Ramos (cell line): ENCODE results near the gene MLXIP.

Experiments used
- in situ Hi-C: fragments of 300-500 bp; cut with MboI; formaldehyde crosslinking; loops from one replicate; pipeline ENCODE4 v1.14.3; 2022; ENCODE audit warnings: low sequenced_read_pairs; ENCODE audit not compliant: unreplicated experiment

The MLXIP gene

DNA sequence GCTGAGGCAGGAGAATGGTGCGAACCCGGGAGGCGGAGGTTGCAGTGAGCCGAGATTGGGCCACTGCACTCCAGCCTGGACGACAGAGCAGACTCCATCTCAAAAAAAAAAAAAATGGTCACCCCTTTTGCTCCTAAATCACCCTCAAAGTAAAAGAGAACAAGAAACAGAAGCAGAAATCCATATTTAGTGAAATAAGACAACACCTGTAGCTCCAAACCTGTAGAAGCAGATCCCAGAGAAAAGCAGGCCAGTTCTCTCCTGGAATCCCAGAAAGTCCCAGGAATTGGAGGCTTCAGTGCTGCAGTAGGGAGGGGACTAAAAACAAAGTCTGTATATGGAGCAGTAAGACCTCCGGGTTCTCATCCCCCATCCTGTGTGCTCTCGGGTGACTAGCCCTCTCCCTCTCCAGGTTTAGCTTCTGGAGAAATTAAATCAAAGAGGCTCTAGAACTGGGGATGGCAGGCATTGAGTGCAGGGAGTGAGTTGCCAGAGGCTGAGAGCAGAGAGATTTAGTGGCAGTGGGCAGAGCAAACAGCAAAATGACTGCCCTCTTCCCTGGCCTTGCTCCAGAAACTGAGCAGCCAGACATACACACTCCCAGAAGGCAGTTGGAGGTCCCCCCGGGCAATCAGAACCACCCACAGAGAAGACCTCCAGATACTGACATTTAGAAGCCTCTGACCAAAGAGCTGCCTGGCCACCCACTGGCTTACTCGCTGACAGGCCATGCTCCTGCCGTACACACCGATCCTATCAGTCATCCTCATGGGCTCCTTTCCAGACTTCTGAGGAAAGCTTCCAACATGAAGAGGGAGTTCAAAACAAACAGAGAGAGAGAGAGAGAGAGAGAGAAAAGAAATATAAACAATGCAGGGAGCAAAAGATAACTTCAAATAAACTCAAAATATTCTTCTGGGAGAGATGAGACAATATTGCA, 6.3 kb upstream of the MLXIP start:
- in situ Hi-C loops = no loop called here

DNA sequence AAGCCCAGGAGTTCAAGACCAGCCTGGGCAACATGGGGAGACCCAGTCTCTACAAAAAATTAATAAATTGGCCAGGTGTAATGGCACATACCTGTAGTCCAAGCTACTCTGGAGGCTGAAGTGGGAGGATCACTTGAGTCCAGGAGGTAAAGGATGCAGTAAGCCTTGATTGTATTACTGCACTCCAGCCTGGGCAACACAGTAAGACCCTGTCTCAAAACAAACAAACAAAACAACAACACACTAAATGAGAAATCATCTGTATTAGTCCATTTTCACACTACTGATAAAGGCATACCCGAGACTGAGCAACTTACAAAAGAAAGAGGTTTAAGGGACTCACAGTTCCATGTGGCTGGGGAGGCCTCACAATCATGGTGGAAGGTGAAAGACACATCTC, 4.7 kb upstream of the MLXIP start:
- in situ Hi-C loops = no loop called here

DNA sequence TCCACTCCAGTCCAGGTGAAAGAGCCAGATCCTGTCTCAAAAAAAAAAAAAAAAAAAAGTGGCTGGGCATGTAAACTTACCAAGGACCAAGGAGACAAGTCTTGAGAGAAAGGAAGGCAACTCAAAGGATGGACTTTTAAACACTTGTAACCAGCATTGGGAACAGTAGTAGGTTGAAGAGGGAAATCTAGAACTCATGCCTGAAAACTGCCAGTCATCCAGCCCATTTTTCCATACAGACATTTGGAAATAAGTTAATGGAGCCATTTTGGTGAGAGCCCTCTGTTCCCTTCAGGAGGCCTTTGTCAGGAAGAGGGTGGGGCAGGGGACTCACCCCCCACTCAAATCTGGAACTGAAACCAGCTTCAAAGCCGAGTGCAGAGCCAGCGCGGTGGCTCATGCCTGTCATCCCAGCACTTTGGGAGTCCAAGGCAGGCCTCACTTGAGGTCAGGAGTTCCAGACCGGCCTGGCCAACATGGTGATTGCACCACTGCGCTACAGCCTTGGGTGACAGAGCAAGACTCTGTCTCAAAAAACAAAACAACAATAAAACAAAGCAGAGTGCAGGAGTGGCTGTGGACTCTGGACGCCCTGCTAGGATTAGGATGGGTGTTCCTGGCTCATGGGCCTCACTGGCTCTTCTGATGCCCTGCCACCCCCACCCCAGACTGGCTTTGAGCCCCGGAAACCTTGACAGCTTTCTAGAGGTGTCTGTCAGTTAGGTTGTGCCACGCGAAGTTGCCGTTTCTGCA, 1.6 kb upstream of the MLXIP start:
- in situ Hi-C loops = no loop called here

DNA sequence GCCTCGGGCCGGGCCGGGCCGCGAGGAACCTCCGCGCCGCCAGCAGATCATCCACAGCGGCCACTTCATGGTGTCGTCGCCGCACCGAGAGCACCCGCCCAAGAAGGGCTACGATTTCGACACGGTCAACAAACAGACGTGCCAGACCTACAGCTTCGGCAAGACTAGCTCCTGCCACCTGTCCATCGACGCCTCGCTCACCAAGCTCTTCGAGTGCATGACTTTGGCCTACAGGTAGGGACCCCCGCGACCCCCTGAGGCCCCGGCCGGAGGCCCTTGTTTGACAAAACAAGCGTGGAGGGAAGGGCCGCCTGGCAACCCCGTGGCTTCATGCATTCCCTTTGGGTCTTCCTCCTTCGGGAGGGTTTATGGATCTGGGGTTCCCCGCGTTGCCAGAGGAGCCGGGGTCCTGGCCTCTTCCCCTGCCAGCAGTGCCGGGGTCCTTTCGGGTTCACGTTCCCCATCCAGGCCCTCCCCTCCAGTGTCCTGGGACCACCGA, 526 bp downstream of the MLXIP start:
- in situ Hi-C loops = no loop called here

DNA sequence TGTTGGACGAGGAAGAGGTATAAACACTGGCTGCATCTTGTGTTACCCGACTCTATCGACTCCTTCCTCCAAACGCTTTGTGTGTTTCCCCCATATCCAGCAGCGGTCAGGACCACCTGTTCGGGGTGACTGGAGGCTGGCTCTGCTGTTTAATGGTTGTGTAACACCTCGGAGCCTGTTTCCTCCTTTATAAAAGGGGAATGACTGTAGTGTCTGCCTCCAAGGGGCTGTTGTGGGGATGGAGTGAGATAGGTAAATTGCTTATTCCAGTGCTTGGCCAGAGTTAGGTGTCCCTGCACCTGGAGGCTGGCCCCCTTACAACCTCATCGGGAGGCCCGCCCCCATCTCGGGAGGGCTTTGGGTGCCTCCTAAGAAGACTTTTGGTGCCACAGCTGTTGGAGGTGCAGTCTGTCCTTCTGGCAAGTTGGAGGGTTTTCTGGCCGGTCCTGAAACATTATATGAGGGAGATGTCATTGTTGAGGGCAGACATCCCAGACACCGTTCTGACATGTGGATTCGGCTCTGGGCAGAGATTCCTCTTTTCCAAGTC, 1.1 kb downstream of the MLXIP start:
- in situ Hi-C loops = no loop called here

DNA sequence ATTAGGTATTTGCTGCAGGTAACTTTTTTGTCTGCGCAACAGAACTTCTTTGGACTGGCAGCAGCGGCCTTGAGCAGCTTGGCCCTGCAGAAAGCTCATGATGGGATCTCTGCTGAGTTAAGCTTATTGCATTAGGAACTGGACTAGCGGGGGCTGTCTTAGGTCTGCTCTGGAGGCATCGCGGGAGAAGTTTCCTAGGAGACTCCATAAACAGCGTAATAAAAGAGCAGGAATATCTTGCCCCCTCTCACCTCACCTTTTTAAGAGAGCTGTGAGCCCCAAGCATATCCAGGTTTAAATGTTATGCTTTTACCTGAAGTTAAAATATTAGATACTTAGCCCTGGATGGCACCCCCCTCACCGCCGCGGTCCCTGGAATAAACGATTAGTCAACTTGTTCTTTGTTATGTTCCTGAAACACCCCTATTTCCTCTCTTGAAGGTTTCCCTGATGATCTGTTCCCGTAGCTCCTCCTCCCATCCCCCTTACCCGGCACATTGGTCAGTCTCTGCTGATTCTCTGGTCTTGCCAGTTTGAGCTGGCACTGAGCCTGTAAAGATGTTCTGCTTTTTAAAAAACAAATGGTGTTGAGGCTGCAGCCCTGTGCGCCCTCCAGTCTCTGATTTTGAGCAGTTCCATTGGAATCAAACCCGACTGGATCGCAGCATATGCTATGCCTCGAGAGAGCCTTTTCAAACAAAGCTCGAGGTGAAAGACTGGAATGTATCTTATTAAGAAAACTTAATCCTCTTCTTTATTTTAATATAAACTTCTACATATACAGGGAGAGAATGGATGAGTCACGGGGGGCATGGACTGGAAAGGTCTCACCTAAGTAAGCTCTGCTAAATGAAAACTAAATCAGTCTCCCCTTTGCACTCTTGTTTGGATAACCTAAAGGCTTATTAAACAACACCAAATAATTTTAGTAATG, 1.9 kb downstream of the MLXIP start:
- in situ Hi-C loops = no loop called here

DNA sequence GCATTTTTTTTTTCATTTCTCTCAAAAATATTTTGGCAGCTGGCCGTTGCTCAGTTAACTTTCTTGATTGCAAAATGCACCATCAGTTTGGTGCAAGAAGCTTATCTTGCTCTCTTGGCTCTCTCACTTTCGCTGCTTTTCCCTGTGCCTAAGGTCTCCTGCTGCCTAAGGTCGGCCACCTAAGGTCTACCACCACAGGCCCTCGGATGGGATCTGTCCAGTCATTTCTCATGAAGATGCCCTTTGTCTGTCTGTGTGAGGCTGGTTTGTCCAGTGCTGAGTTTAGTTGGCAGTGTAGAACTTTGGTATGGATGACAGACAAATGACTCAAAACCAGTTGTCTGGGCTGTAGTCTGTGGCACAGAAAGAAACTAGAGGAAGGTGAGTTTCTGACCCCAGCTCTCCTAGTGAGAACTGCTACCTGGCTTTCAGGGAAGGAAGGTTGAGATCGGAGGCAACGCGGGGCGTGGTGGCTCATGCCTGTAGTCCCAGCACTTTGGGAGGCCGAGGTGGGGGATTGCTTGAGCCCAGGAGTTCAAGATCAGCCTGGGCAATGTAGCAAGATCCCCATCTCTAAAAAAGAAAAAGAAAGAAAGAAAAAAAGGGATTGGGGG, 2.6 kb downstream of the MLXIP start:
- in situ Hi-C loops = no loop called here

DNA sequence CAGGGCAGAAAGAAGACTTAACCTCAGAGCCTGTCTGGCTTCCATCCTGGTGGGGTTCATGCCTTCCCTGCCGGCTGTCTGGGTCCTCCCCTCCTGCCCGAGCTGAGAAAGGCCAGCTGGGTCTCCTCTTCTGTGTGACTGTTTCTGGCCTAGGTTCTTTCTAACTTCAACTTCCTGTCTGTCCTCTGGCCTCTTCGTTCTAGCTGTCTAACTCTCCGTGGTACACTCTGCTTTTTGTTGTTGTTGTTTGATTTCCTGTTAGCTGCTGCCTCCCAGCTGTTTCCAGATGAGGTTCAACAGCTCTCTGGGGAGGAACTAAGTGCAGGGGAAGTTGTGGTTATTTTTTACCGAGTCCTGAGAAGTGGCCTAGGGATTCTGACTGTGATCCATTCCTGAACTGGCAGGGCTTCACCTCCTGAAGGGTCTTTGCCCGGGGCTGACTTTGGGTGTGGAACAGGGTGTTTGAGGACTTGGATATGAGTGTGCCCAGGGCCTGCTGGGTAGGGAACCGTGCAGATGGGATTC, 3.2 kb downstream of the MLXIP start:
- in situ Hi-C loops = no loop called here

DNA sequence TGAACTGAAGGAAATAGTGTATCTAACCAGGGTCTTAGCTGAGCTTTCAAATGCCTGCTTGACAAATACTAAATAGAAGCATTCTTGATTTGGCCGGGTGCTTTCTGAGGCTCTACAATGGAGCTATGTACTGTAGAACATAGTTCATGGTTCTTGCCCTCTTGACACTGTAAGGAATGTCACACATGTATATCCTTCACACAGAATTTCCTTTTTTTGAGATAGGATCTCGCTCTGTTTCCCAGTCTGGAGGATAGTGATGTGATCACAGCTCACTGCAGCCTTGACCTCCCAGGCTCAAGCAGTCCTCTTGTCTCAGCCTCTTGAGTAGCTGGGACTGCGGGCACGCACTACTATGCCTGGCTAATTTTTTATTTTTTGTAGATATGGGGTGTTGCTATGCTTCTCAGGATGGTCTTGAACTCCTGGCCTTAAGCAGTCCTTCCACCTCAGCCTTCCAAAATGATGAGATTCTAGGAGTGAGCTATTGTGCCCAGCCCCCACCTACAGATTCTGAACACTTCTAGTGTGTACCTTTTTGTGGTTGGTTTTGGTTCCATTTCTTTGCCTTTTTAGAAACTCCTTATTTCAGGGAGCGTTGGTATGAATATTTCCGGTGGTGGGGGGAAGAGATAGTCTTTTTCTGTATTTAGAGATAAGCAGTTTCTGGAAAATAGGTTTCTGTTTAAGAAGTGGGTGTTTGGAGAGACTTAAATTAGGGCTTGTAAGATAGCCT, 4.2 kb downstream of the MLXIP start:
- in situ Hi-C loops = no loop called here

DNA sequence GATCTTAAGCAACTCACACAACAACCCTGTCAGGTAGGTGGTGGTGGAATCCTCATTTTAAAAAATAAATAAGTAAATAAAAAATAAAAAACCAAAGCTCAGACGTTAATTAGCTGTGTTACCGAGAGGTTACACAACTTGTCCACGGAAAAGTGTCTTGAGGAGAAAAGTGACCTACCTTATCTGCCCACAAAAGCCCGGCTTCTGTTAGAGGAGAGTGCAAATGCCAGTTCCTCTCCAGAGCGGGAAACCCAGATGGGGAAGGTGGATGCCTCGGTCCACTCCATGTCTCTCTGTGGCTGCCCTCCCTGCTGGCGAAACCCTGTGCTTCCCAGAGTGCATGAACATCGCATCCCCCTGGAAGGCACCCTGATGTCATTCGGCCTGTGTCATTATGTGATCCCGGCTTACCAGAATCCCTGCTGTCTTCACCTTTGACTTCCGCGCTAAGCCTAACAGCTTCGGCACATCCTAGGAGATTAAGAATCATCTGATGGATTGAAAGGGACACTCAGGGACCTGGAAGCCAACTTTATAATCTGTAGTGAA, 6.4 kb downstream of the MLXIP start:
- in situ Hi-C loops = no loop called here

DNA sequence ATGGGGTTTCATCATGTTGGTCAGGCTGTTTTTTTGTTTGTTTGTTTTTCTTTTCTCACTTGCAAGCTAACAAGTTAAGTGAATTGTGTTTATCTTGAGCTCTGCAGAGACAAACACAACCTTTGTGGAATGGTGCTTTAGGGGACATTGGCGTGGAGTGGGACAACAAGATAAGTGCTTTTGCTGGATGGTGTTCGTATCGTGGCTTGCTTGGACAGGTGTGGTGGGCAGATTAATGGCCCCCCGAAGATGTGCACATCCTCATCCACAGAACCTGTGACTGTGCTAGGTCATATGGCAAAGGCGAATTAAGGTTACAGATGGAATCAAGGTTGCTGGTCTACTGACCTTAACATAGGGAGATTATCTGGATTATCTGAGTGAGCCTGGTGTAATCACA, 7.0 kb downstream of the MLXIP start:
- in situ Hi-C loops = no loop called here

DNA sequence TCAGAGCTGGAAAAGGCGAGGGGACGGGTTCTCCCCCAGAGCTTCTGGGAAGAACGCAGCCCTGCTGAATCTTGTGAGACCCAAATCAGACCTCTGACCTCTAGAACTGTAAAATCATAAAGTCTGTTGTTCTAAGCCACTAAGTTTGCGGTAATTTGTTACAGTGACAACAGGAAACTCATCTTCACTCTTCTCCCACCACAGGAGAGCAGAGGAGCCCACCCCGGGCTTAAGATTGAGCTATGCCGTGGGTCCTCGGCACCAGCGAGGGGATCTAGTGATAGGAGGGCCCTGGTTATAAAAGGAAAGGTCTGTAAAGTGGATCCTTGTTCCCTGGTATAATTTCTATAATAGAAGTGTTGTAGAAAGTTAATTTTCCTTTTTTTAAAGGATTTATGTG, 7.6 kb downstream of the MLXIP start:
- in situ Hi-C loops = no loop called here

DNA sequence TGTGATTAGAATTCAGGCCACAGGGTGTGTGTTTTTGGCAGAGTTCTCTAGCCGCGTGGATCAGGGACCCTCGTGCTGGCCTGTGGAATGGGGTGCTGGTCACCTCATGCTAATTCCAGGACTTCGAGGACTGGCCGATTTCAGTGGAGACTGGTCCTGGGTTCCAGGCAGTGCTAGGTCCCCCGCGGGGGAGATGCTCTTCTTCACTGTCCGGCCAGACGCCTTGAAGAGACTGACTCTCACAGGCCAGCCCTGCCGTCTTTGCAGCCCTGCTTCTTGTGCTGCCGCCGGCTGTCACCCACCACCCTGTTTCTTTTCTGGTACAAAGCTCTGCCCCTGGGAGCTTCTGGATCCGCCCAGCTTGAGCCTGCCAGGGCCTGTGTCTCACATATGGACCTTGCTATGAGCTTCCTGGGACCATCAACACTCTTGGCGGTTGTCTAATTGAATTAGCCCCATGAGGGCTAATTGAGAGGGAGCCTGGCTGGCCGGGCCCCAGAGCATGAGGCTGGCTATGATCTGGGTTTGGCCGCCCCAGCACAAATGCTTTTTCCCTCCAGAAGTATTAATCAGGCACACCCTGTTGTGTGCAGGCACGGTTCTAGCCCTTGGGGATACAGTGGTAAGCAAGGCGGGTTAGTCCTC, 8.2 kb downstream of the MLXIP start:
- in situ Hi-C loops = no loop called here

DNA sequence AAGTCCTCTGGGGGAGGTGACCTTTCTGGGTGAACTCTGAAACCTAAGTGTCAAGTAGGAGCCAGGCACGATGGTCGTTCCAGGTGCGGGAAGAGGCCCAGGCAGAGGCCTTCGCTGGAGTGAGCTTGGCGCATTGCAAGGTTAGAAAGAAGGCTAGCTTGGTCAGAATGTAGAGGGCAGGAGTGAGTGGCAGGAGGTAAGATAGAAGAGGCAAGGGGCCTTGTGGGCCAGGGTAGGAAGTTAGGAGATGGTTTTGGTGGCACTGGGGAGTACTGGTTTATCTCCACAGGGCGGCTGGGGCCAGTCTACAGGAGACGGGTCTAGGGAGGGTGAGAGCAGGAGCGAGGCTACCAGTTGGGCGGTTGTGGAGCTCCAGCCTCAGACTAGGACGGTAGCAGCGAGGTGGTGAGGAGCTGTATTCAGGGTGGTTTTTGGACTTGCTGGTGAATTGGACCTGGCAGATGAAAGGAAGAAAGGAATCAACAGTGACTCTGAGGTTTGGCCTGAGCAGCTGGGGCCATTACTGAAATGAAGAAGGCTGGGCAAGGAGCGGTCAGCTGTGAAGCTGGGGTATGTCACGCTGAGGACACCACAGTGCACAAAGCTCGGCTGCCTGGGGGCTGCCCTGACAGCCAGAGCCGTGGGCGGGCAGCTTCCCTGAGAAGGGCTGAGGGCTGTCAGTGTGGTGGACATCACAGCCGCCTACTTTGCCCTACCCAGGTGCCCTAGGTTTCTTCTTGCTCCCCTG, 9.0 kb downstream of the MLXIP start:
- in situ Hi-C loops = no loop called here

DNA sequence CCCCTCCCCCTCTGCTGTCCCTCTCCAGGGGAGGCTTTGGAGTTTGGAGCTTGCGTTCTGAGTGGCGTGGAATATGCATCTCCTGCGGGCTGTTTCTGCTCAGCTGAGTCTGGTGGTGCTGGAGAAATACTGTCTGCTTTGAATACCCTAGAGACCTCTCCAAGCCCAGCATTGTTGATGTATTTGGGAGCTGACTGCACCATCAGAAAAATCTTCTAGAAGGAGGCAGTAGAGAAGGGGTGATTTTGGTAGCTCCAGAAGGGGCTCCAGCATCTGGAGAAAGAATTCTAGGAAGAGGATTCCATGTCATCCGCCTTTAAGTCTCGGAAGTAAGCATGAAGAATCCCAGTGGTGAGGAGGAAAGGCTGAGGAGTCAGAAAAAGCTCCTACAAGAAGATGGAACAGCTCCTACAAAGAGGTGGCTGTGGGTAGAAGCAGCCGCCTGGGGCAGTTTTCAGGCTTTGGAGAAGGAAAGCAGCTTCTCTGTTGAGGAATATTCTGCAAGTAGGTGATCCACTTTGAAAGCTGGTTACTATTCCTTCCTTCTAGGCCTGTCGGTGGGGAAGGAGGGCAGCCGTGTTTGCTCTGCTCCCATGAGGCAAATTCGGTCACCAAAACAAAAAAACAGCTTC, 9.7 kb downstream of the MLXIP start:
- in situ Hi-C loops = no loop called here

DNA sequence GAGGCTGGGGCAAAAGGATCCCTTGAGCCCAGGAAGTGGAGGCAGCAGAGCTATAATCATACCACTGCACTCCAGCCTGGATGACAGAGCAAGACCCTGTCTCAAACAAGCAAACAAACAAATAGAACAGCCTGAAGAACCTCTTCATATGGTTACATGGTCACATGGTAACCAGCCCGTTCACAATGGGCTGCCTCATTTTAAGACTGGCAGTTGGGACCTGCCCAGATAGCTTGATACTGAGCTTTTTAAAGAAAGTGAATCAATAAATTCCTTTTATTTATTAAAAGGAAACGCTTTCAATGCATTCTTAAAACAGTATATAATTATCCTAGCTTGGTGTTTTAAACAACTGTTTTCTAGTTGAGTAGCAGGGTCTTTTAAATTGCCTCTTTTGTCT, 10.5 kb downstream of the MLXIP start:
- in situ Hi-C loops = no loop called here
